Fibroblast of lung (primary cell): ENCODE results near the gene EGR1. TPM values are rescaled to one million over a fixed set of nuclear protein-coding genes. Genes with fewer than 3 reads are reported as not detected.
A peak's percentile ranks its signal among the peaks of the same experiment; 100 is the strongest.

Experiments used
- DNase-seq, 2 donors: peaks; one replicate each; pipeline versions ENCODE4 v3.0.0 to v3.0.0-alpha.2; 2010; ENCODE audit warnings: low read depth in 2 of 2
- H2AFZ ChIP-seq: 2 replicates; pipeline ENCODE4 v1.5.1; 2012; ENCODE audit warnings: low read length, control low read depth, inconsistent platforms
- H3K27ac ChIP-seq: 2 replicates; pipeline ENCODE4 v1.5.1; 2011; ENCODE audit warnings: low read length, control low read depth; ENCODE audit not compliant: insufficient read depth
- H3K27me3 ChIP-seq: 2 replicates; pipeline ENCODE4 v1.5.1; 2011; ENCODE audit warnings: mild to moderate bottlenecking, low read length; ENCODE audit not compliant: control insufficient read depth, insufficient read depth
- H3K36me3 ChIP-seq: 2 replicates; pipeline ENCODE4 v1.5.1; 2011; ENCODE audit warnings: low read length; ENCODE audit not compliant: control insufficient read depth, insufficient read depth
- H3K4me1 ChIP-seq: 2 replicates; pipeline ENCODE4 v1.5.1; 2011; ENCODE audit warnings: low read length; ENCODE audit not compliant: control insufficient read depth, insufficient read depth; ENCODE audit errors: extremely low read depth
- H3K4me2 ChIP-seq: 2 replicates; pipeline ENCODE4 v1.5.1; 2011; ENCODE audit warnings: low read length, control low read depth; ENCODE audit not compliant: insufficient read depth; ENCODE audit errors: extremely low read depth
- H3K4me3 ChIP-seq, 4 experiments: fragments of 200-600 bp in 1 of 4; sonication (generic) in 1 of 4; replicated peaks in 1 of 4; 2 replicates each; pipeline ENCODE4 v1.5.1; 2011 to 2016; ENCODE audit warnings: low read length in 4 of 4, low read depth in 3 of 4, mild to moderate bottlenecking in 3 of 4, control low read depth in 2 of 4, inconsistent platforms in 1 of 4, mixed read lengths in 1 of 4; ENCODE audit not compliant: insufficient read depth in 1 of 4; ENCODE audit errors: control extremely low read depth in 1 of 4
- H3K79me2 ChIP-seq: 2 replicates; pipeline ENCODE4 v1.5.1; 2012; ENCODE audit warnings: mild to moderate bottlenecking, low read length, inconsistent platforms; ENCODE audit not compliant: control insufficient read depth, insufficient read depth
- H3K9ac ChIP-seq: 2 replicates; pipeline ENCODE4 v1.5.1; 2011; ENCODE audit warnings: mild to moderate bottlenecking, low read length, control low read depth; ENCODE audit not compliant: insufficient read depth
- H3K9me3 ChIP-seq: 2 replicates; pipeline ENCODE4 v1.5.1; 2012; ENCODE audit warnings: low read depth, low read length; ENCODE audit not compliant: control insufficient read depth, insufficient read depth
- H4K20me1 ChIP-seq: 2 replicates; pipeline ENCODE4 v1.5.1; 2011; ENCODE audit warnings: low read length; ENCODE audit not compliant: control insufficient read depth, insufficient read depth; ENCODE audit errors: extremely low read depth
- CTCF ChIP-seq, 2 donors: IDR thresholded peaks in 1 of 2; conservative IDR thresholded peaks in 1 of 2; 1 replicate in 1 of 2; 2 replicates in 1 of 2; pipeline ENCODE4 v1.5.1; 2011 to 2012; ENCODE audit warnings: low read length in 2 of 2, control low read depth in 1 of 2, inconsistent platforms in 1 of 2, low read depth in 1 of 2, mild to moderate bottlenecking in 1 of 2
- EZH2 ChIP-seq: IDR thresholded peaks from 2 replicates; pipeline ENCODE4 v1.5.1; 2012; ENCODE audit warnings: low read length, control low read depth, mild to moderate bottlenecking; ENCODE audit errors: missing control alignments
- polyA plus RNA-seq, 2 donors: library from polyadenylated mRNA; depleted of rRNA in 1 of 2; stranded (reverse) in 1 of 2; unstranded in 1 of 2; fragments of >200 nt; gene quantifications; 2 replicates each; pipeline ENCODE4 v1.2.1, GENCODE V29; 2011 to 2012; ENCODE audit warnings: missing spikeins in 1 of 2
- total RNA-seq: library from RNA; depleted of rRNA; stranded (reverse); fragments of >200 nt; gene quantifications from 2 replicates; pipeline ENCODE4 v1.2.1, GENCODE V29; 2014

The EGR1 gene
- total and polyA plus RNA-seq, 2 donors (not counting 1 experiment from before 2014, with no cell fraction given) = 5.8 to 8.8 TPM

GRCh38 chr5:138502121-138502520, 36.8 kb downstream of the EGR1 start:
- H3K9ac ChIP-seq = no peak overlapping the region
- H3K4me1 ChIP-seq = no peaks in the 10 kb centered on the region
- TF ChIP-seq EZH2 = no peak
- no peak for TF ChIP-seq CTCF (conservative IDR thresholded peaks at IDR 0.05 in 1 of 2, IDR thresholded peaks at IDR 0.05 in 1 of 2; ENCODE audit: low read depth in 1 of 2, low read length in 2 of 2)
- H3K36me3 ChIP-seq = no peaks in the 10 kb centered on the region
- H3K4me2 ChIP-seq = no peak overlapping the region
- H4K20me1 ChIP-seq = no peaks in the 10 kb centered on the region
- no peak overlapping the region for H3K27ac ChIP-seq
- no peaks in the 10 kb centered on the region for H3K79me2 ChIP-seq
- H2AFZ ChIP-seq = no peak overlapping the region
- no peak overlapping the region for H3K4me3 ChIP-seq
- DNase-seq = peak in 1 of 2 donors; percentile 31
- no peaks in the 10 kb centered on the region for H3K27me3 ChIP-seq
- H3K9me3 ChIP-seq = no peaks in the 10 kb centered on the region

GRCh38 chr5:138502521-138502920, 37.2 kb downstream of the EGR1 start:
- H3K4me2 ChIP-seq = no peak overlapping the region
- H3K27me3 ChIP-seq = no peaks in the 10 kb centered on the region
- no peaks in the 10 kb centered on the region for H3K4me1 ChIP-seq
- no peak overlapping the region for H3K4me3 ChIP-seq
- no peaks in the 10 kb centered on the region for H3K9me3 ChIP-seq
- no peaks in the 10 kb centered on the region for H4K20me1 ChIP-seq
- H3K79me2 ChIP-seq = no peaks in the 10 kb centered on the region
- H3K27ac ChIP-seq = no peak overlapping the region
- H3K36me3 ChIP-seq = no peaks in the 10 kb centered on the region
- TF ChIP-seq EZH2 (no peak), CTCF (conservative IDR thresholded peaks at IDR 0.05 in 1 of 2, IDR thresholded peaks at IDR 0.05 in 1 of 2; ENCODE audit: low read depth in 1 of 2, low read length in 2 of 2) (no peak)
- no peak overlapping the region for H2AFZ ChIP-seq
- DNase-seq = no peak
- H3K9ac ChIP-seq = no peak overlapping the region

GRCh38 chr5:138503487-138504270, 38.4 kb downstream of the EGR1 start:
- no peaks in the 10 kb centered on the region for H3K27me3 ChIP-seq
- TF ChIP-seq CTCF (conservative IDR thresholded peaks at IDR 0.05 in 1 of 2, IDR thresholded peaks at IDR 0.05 in 1 of 2; ENCODE audit: low read depth in 1 of 2, low read length in 2 of 2) (peak; percentile 81 to 87), EZH2 (no peak)
- H3K79me2 ChIP-seq = no peaks in the 10 kb centered on the region
- peaks cover 2% of the 10 kb centered on the region for H3K36me3 ChIP-seq
- no peak overlapping the region for H2AFZ ChIP-seq
- H3K4me1 ChIP-seq = no peaks in the 10 kb centered on the region
- no peaks in the 10 kb centered on the region for H4K20me1 ChIP-seq
- H3K9ac ChIP-seq = no peak overlapping the region
- no peak overlapping the region for H3K4me2 ChIP-seq
- no peak overlapping the region for H3K27ac ChIP-seq
- no peaks in the 10 kb centered on the region for H3K9me3 ChIP-seq
- DNase-seq = peak; percentile 55 to 78
- H3K4me3 ChIP-seq = no peak overlapping the region
